Measurements from ENCODE around the gene NRIP1.

- TF ChIP-seq, protein P1, sequence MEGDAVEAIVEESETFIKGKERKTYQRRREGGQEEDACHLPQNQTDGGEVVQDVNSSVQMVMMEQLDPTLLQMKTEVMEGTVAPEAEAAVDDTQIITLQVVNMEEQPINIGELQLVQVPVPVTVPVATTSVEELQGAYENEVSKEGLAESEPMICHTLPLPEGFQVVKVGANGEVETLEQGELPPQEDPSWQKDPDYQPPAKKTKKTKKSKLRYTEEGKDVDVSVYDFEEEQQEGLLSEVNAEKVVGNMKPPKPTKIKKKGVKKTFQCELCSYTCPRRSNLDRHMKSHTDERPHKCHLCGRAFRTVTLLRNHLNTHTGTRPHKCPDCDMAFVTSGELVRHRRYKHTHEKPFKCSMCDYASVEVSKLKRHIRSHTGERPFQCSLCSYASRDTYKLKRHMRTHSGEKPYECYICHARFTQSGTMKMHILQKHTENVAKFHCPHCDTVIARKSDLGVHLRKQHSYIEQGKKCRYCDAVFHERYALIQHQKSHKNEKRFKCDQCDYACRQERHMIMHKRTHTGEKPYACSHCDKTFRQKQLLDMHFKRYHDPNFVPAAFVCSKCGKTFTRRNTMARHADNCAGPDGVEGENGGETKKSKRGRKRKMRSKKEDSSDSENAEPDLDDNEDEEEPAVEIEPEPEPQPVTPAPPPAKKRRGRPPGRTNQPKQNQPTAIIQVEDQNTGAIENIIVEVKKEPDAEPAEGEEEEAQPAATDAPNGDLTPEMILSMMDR (IDR thresholded peaks at IDR 0.05): no peak
- TF ChIP-seq POLR2AphosphoS5 (IDR thresholded peaks at IDR 0.05; ENCODE audit: low read depth, low read length) (no peak), REST (IDR thresholded peaks at IDR 0.05; ENCODE audit: insufficient read depth in 1 of 2, low read depth in 2 of 2, low read length in 1 of 2) (no peak)
Observed at GRCh38 chr21:15014221-15014620, 50.6 kb downstream of the NRIP1 start.
